ENCODE results near the gene TOR4A. TPM values are rescaled to one million over a fixed set of nuclear protein-coding genes. Genes with fewer than 3 reads are reported as not detected.

Gene TOR4A
- polyA plus RNA-seq (2012; ENCODE audit: insufficient read depth, insufficient read length, low read depth), result 9.9 TPM

DNA sequence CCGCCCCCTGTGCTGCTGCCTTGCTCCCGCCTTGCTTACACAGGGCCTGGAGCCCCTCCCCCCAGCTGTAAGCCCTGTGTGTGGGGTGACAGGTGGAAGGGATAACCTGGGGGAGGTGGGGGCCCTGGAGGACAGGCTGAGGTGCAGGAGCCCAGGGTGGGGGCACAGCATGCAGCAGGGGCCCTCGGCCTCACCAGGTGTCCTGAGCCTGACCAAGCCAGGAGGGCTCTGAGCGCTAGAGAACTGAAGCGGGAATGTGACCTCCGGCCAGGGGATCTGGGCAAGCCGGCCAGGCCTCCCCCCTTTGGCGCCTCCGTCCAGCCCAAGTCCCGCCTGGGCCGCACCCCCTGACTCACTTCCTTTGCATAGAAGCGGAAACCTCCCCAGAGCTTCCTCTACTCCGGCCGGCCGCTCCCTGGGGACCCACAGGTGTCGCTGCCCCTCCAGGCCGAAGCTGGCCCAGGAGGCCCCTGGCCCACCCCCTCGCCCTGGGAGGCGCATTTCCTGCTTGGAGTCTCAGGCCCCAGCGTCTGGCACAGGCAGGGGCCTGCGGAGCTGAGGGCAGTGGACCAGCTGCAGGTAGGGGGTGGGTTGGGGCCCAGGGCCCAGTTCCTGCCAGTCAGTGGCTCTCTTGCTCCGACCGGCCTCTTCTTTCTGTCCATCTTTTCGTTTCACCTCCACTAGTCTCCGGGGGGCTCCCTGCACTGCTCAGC is at the start of gene TOR4A:
Gene TOR4A (plus strand): TSS at position 398 of the 713 bp plus-strand sequence. CDS start 964 bp downstream, outside the sequence.
- Histone ChIP-seq H3K9me3 (no peaks in the 10 kb centered on the region), H3K27me3 (no peaks in the 10 kb centered on the region), H3K4me3 (ENCODE audit: low read depth, low read length) (no peak within 1 kb of the TSS), H3K4me1 (peaks cover 12% of the 10 kb centered on the region), H3K36me3 (peaks cover 3% of the 10 kb centered on the region; the same call in 1 of the 2 replicates)
- peak; percentile 32 for DNase-seq
- TF ChIP-seq, protein P1, sequence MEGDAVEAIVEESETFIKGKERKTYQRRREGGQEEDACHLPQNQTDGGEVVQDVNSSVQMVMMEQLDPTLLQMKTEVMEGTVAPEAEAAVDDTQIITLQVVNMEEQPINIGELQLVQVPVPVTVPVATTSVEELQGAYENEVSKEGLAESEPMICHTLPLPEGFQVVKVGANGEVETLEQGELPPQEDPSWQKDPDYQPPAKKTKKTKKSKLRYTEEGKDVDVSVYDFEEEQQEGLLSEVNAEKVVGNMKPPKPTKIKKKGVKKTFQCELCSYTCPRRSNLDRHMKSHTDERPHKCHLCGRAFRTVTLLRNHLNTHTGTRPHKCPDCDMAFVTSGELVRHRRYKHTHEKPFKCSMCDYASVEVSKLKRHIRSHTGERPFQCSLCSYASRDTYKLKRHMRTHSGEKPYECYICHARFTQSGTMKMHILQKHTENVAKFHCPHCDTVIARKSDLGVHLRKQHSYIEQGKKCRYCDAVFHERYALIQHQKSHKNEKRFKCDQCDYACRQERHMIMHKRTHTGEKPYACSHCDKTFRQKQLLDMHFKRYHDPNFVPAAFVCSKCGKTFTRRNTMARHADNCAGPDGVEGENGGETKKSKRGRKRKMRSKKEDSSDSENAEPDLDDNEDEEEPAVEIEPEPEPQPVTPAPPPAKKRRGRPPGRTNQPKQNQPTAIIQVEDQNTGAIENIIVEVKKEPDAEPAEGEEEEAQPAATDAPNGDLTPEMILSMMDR (IDR thresholded peaks at IDR 0.05; ENCODE audit: low read depth, low read length), result no peak

DNA sequence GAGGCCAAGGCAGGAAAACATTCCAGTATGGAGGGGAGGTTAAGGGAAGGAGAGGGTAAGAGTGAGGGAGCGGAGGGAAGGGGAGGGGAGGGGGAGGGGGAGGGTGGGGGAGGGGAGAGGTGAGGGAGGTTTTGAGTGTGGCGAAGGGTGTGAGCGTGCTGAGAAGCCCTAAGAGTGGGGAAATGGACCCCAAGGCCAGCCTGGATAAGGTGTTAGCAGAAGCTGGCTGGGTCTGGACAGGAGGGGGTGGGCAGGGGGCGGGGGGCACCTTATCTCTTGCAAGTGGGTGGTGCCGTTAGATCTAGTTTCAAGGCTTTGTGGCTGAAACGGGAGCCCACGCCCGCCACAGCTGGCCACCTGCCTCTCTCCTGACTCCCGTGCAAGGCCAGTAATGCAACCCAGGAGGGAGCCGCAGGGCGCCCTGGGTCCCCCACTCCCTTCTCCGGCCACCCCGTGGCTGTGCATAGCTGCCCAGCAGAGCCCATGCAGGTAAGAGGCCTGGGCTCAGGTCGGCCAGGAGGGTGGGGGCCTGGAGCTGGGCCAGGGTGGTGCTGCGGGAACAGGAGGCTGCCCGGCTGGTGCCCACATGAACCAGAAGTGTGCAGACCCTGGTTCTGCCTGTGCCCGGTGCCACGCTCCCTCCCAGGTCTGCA is 49.5 kb upstream of the TOR4A start:
- Histone ChIP-seq H3K4me1 (peaks cover 8% of the 10 kb centered on the region), H3K36me3 (no peaks in the 10 kb centered on the region), H3K9me3 (no peaks in the 10 kb centered on the region), H3K27me3 (no peaks in the 10 kb centered on the region), H3K4me3 (ENCODE audit: low read depth, low read length) (no peak overlapping the region)
- TF ChIP-seq, protein P1 (IDR thresholded peaks at IDR 0.05; ENCODE audit: low read depth, low read length), result no peak
- DNase-seq, result no peak

DNA sequence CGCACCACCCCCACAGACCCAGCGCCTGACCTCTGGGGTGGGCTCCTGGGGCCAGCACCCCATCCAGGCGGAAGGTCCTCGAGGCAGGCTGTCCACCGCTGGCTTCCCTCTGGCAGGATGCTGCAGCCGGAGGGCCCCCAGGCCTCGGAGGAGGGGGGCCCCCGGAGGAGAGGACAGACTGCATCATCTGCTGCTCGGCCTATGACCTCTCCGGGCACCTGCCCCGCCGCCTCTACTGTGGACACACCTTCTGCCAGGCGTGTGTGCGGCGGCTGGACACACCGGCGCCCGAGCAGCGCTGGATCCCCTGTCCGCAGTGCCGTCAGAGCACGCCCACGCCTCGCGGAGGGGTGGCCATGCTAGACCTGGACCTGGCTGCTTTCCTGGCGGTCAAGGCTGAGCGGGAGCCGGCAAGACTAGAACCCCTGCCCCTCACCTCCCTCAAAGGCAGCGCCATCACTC is 49.0 kb upstream of the TOR4A start:
- Histone ChIP-seq H3K36me3 (no peaks in the 10 kb centered on the region), H3K9me3 (no peaks in the 10 kb centered on the region), H3K27me3 (no peaks in the 10 kb centered on the region), H3K4me3 (ENCODE audit: low read depth, low read length) (no peak overlapping the region), H3K4me1 (peaks cover 7% of the 10 kb centered on the region; the same call in 1 of the 2 replicates)
- no peak for DNase-seq
- TF ChIP-seq, protein P1 (IDR thresholded peaks at IDR 0.05; ENCODE audit: low read depth, low read length), result no peak

DNA sequence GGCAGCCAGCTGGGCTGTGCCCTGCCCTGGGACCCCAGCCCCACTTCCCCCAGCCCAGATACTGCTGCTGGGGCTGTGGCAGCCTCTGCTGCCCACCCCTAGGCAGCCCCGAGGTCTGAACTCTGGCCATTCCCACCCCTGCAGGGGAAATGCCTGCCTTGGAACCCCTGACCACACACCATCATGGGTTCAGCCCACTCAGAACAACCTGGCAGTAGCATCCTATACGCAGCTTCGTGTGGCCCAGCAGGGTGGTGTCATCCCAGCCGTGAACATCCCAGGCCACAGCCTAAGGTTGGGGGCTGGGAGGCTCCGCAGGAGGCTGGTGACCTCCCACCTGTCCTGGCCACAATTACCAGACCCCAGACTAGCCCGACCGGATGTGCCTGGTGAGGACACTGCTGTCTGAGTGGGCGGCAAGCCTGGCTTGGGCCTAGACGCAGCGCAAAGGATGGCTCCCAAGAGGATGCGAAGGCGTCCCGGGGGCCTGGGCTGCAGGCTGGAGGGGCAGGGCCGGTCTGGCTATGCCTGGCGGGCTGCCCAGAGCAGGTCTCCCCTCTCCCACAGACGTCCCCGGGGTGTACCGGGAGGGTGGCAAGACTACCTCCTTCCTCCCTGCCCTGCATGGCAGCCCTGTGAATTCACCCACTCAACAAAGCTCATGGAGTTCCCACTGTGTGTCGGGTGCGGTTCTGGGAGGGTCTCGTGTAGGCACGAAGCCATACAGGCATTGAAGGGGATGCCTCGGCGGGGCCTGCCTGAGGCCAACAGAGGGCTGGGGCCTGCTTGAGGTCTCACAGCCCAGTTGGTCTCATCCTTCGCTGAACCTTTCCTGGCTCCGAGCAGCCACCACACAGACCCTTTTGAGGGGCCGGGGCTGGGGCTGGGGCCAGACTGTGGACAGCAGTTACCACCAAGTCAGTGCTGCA is 48.3 kb upstream of the TOR4A start:
- TF ChIP-seq, protein P1 (IDR thresholded peaks at IDR 0.05; ENCODE audit: low read depth, low read length), result no peak
- Histone ChIP-seq H3K4me1 (peaks cover 7% of the 10 kb centered on the region; the same call in 1 of the 2 replicates), H3K4me3 (ENCODE audit: low read depth, low read length) (no peak overlapping the region), H3K9me3 (no peaks in the 10 kb centered on the region), H3K27me3 (no peaks in the 10 kb centered on the region), H3K36me3 (no peaks in the 10 kb centered on the region)
- peak; percentile 52 for DNase-seq

DNA sequence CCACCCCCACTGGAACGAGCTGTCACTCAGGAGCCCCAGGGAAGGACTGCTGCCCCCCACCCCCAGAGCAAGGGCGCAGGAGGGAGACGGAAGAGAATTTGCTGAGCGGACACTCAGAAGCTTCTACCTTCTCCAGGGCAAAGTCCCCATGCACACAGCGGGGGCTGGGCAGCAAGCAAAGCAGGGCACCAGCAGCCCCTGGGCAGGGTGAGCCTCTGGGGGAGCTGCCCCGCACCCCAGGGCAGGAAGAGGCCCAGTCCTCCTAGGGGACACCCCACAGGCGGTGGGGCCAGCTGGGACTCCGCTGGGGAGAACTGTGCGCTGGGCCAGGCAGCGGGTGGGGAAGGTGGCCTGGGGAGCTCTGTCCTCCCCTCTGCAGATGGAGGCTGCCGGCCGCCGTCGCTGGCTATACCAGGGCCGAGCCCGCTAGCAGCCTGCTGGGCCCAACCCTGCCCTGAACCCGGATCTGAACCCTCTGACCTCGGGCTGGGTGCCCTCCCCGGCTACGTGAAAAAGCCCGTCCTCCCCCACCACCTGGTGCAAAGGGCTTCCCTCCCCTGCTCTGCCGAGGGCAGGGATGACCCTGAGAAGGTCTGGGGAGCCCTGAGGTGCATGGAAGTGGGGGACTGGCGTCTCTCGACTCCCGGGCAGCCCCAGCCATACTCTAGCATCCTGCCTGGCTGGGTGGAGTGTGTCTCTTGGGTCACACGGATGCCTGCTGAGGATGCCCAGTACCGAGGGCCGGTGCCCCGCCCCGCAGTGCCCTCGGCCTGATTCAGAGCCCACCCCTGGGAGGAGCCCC is 47.4 kb upstream of the TOR4A start:
- H3K4me3 ChIP-seq (ENCODE audit: low read depth, low read length), result no peak overlapping the region
- TF ChIP-seq, protein P1 (IDR thresholded peaks at IDR 0.05; ENCODE audit: low read depth, low read length), result no peak
- peaks cover 7% of the 10 kb centered on the region; the same call in 1 of the 2 replicates for H3K4me1 ChIP-seq
- no peaks in the 10 kb centered on the region for H3K36me3 ChIP-seq
- H3K27me3 ChIP-seq, result no peaks in the 10 kb centered on the region
- DNase-seq, result no peak
- no peaks in the 10 kb centered on the region for H3K9me3 ChIP-seq
